ENCODE measurements around the gene KBTBD4. TPM values are rescaled to one million over a fixed set of nuclear protein-coding genes. Genes with fewer than 3 reads are reported as not detected.
A peak's percentile ranks its signal among the peaks of the same experiment; 100 is the strongest.

KBTBD4 gene
- total and polyA plus RNA-seq, 2 of the 13 experiments (the other 11 are each of a cell fraction or from before 2014, with no cell fraction given) = 8.5 to 12.8 TPM

- TF ChIP-seq CERS6 (CRISPR knock-in tag; IDR thresholded peaks at IDR 0.05) (0 out of 2 replicates have a peak, but pooled peaks have one; percentile 31), ATF6 (CRISPR knock-in tag; conservative IDR thresholded peaks at IDR 0.05) (no peak), EP300 (IDR thresholded peaks at IDR 0.05; ENCODE audit: low read depth in 2 of 2, low read length in 2 of 2) (no peak), EP300 (CRISPR knock-in tag; IDR thresholded peaks at IDR 0.05; ENCODE audit: borderline replicate concordance) (no peak), ZNF12 (CRISPR knock-in tag; IDR thresholded peaks at IDR 0.05) (0 out of 2 replicates have a peak, but pooled peaks have one; percentile 40), ZNF335 (CRISPR knock-in tag; IDR thresholded peaks at IDR 0.05) (0 out of 2 replicates have a peak, but pooled peaks have one; percentile 17), CCAR2 (optimal IDR thresholded peaks at IDR 0.05; ENCODE audit: low read depth, low read length) (no peak), ZNF749 (CRISPR knock-in tag; IDR thresholded peaks at IDR 0.05; ENCODE audit: borderline replicate concordance) (no peak), GATA4 (IDR thresholded peaks at IDR 0.05; ENCODE audit: borderline replicate concordance, low read depth) (no peak), JUND (CRISPR knock-in tag; IDR thresholded peaks at IDR 0.05) (no peak), RERE (CRISPR knock-in tag; IDR thresholded peaks at IDR 0.05; ENCODE audit: low read depth) (no peak), ADNP (CRISPR knock-in tag; IDR thresholded peaks at IDR 0.05) (no peak), ZNF274 (CRISPR knock-in tag; IDR thresholded peaks at IDR 0.05) (0 out of 2 replicates have a peak, but pooled peaks have one; percentile 2), ZNF879 (CRISPR knock-in tag; IDR thresholded peaks at IDR 0.05) (0 out of 2 replicates have a peak, but pooled peaks have one; percentile 45), PTBP1 (IDR thresholded peaks at IDR 0.05; ENCODE audit: low read depth, low read length, poor library complexity, severe bottlenecking) (no peak), ZNF460 (CRISPR knock-in tag; IDR thresholded peaks at IDR 0.05; ENCODE audit: borderline replicate concordance) (no peak), ZIK1 (CRISPR knock-in tag; IDR thresholded peaks at IDR 0.05; ENCODE audit: borderline replicate concordance, low read depth) (peak; percentile 49; the same call in 1 of the 2 replicates), ELF3 (CRISPR knock-in tag; IDR thresholded peaks at IDR 0.05) (no peak)
- TF ChIP-seq, protein P1, sequence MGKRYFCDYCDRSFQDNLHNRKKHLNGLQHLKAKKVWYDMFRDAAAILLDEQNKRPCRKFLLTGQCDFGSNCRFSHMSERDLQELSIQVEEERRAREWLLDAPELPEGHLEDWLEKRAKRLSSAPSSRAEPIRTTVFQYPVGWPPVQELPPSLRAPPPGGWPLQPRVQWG (CRISPR knock-in tag; IDR thresholded peaks at IDR 0.05; ENCODE audit: borderline replicate concordance, low read depth) = no peak
- TF ChIP-seq, protein P2, sequence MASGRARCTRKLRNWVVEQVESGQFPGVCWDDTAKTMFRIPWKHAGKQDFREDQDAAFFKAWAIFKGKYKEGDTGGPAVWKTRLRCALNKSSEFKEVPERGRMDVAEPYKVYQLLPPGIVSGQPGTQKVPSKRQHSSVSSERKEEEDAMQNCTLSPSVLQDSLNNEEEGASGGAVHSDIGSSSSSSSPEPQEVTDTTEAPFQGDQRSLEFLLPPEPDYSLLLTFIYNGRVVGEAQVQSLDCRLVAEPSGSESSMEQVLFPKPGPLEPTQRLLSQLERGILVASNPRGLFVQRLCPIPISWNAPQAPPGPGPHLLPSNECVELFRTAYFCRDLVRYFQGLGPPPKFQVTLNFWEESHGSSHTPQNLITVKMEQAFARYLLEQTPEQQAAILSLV (CRISPR knock-in tag; IDR thresholded peaks at IDR 0.05; ENCODE audit: borderline replicate concordance) = 0 out of 2 replicates have a peak, but pooled peaks have one; percentile 37
These were observed 9.1 kb upstream of the KBTBD4 start (continued) for GRCh38 chr11:47587723-47588326.
